GM12878 (cell line): ENCODE data around the gene PLA2G2C. TPM values are rescaled to one million over a fixed set of nuclear protein-coding genes. Genes with fewer than 3 reads are reported as not detected.

Experiments used
- CBX5 ChIP-seq: sonication (generic); IDR thresholded peaks from 2 replicates; pipeline ENCODE4 v1.6.1; 2016; ENCODE audit warnings: low read depth, moderate library complexity, mild to moderate bottlenecking, inconsistent platforms
- CHD4 ChIP-seq: fragments of 200-600 bp; sonication (generic); IDR thresholded peaks from 2 replicates; pipeline ENCODE4 v1.6.1; 2016; ENCODE audit warnings: mild to moderate bottlenecking
- CREM ChIP-seq: IDR thresholded peaks from 2 replicates; pipeline ENCODE4 v1.6.1; 2014; ENCODE audit warnings: antibody characterized with exemption, low read depth
- E2F8 ChIP-seq: fragments of 450-650 bp; IDR thresholded peaks from 2 replicates; pipeline ENCODE4 v1.6.1; 2018; ENCODE audit warnings: mild to moderate bottlenecking, low read depth, moderate library complexity; ENCODE audit not compliant: partially characterized antibody
- EP300 ChIP-seq, 2 experiments: fragments of 150-350 bp in 1 of 2; IDR thresholded peaks; 2 replicates each; pipeline ENCODE4 v1.6.1; 2011 to 2012; ENCODE audit warnings: low read depth in 2 of 2, low read length in 2 of 2, borderline replicate concordance in 1 of 2, improper control_type of control experiment in 1 of 2, inconsistent platforms in 1 of 2; ENCODE audit not compliant: control insufficient read depth in 1 of 2
- ETV6 ChIP-seq, 2 experiments: fragments of 450-650 bp in 1 of 2; IDR thresholded peaks in 1 of 2; conservative IDR thresholded peaks in 1 of 2; 2 replicates each; pipeline ENCODE4 v1.6.1; 2014; ENCODE audit warnings: antibody characterized with exemption in 1 of 2, borderline replicate concordance in 1 of 2, low read depth in 1 of 2, mild to moderate bottlenecking in 1 of 2, moderate library complexity in 1 of 2
- FOXM1 ChIP-seq: IDR thresholded peaks from 2 replicates; pipeline ENCODE4 v1.6.1; 2012; ENCODE audit warnings: low read depth, mild to moderate bottlenecking, inconsistent platforms, low read length, moderate library complexity
- HCFC1 ChIP-seq: fragments of 150-350 bp; IDR thresholded peaks from 2 replicates; pipeline ENCODE4 v1.6.1; 2014; ENCODE audit warnings: low read length
- IKZF1 ChIP-seq: fragments of 450-650 bp; conservative IDR thresholded peaks from 2 replicates; pipeline ENCODE4 v1.6.1; 2017; ENCODE audit warnings: antibody characterized with exemption, mild to moderate bottlenecking
- IRF4 ChIP-seq: IDR thresholded peaks from 2 replicates; pipeline ENCODE4 v1.6.1; 2011; ENCODE audit warnings: low read depth, low read length
- NFYB ChIP-seq: IDR thresholded peaks from 2 replicates; pipeline ENCODE4 v1.6.1; 2011; ENCODE audit warnings: low read depth, mild to moderate bottlenecking, low read length, improper control_type of control experiment, moderate library complexity; ENCODE audit not compliant: insufficient read depth
- PBX3 ChIP-seq: IDR thresholded peaks from 2 replicates; pipeline ENCODE4 v1.6.1; 2011; ENCODE audit warnings: mild to moderate bottlenecking, low read depth, low read length, moderate library complexity; ENCODE audit not compliant: insufficient replicate concordance
- PML ChIP-seq: IDR thresholded peaks from 2 replicates; pipeline ENCODE4 v1.6.1; 2012; ENCODE audit warnings: low read length, inconsistent platforms
- POLR2AphosphoS5 ChIP-seq: IDR thresholded peaks from 2 replicates; pipeline ENCODE4 v1.6.1; 2011; ENCODE audit warnings: mild to moderate bottlenecking, low read length, inconsistent platforms
- RAD51 ChIP-seq: fragments of 450-650 bp; IDR thresholded peaks from 2 replicates; pipeline ENCODE4 v1.6.1; 2016; ENCODE audit warnings: moderate library complexity, mild to moderate bottlenecking, inconsistent platforms
- SIN3A ChIP-seq: IDR thresholded peaks from 2 replicates; pipeline ENCODE4 v1.6.1; 2012; ENCODE audit warnings: low read depth, low read length, improper control_type of control experiment
- SP1 ChIP-seq: IDR thresholded peaks from one replicate; pipeline ENCODE4 v1.6.1; 2011; ENCODE audit warnings: low read depth, low read length
- SREBF1 ChIP-seq: IDR thresholded peaks from 2 replicates; pipeline ENCODE4 v1.6.1; 2012; ENCODE audit warnings: mild to moderate bottlenecking, low read length
- TBL1XR1 ChIP-seq: IDR thresholded peaks from 2 replicates; pipeline ENCODE4 v1.6.1; 2012; ENCODE audit warnings: low read depth, low read length, improper control_type of control experiment
- ZNF24 ChIP-seq: fragments of 450-650 bp; IDR thresholded peaks from 2 replicates; pipeline ENCODE4 v1.6.1; 2017; ENCODE audit warnings: antibody characterized with exemption, mild to moderate bottlenecking
- ZNF622 ChIP-seq: fragments of 450-650 bp; IDR thresholded peaks from 2 replicates; pipeline ENCODE4 v1.6.1; 2017; ENCODE audit warnings: mild to moderate bottlenecking, inconsistent platforms
- polyA plus RNA-seq, 11 experiments: library from polyadenylated mRNA; depleted of rRNA in 4 of 11; unstranded in 6 of 11; stranded (reverse) in 5 of 11; fragments of >200 nt; fragmentation: Nextera tagmentation in 4 of 11; fragmentation: Illumina TruSeq in 1 of 11; extraction: Ambion mirVana in 4 of 11; extraction: Trizol in 1 of 11; gene quantifications; 1 replicate in 1 of 11; 2 replicates in 10 of 11; pipeline versions ENCODE4 v1.2.1 to v1.2.3, GENCODE V29; 2011 to 2016; ENCODE audit warnings: inconsistent platforms in 2 of 11, missing spikeins in 2 of 11, low read depth in 1 of 11
- total RNA-seq, 4 experiments: library from RNA; depleted of rRNA in 3 of 4; stranded (reverse); fragments of >200 nt in 3 of 4; fragmentation: Illumina TruSeq in 1 of 4; extraction: Trizol in 1 of 4; gene quantifications; 2 replicates each; pipeline versions ENCODE4 v1.2.1 to v1.2.3, GENCODE V29; 2013 to 2021
- TF ChIP-seq, protein P1 (sequence below): fragments of 450-650 bp; IDR thresholded peaks from 2 replicates; pipeline ENCODE4 v1.6.1; 2014; ENCODE audit warnings: mild to moderate bottlenecking
- TF ChIP-seq, protein P2 (sequence below): IDR thresholded peaks from 2 replicates; pipeline ENCODE4 v1.6.1; 2011; ENCODE audit warnings: low read depth, low read length, improper control_type of control experiment, borderline replicate concordance
- TF ChIP-seq, protein P3 (sequence below): fragments of 150-350 bp; IDR thresholded peaks from 2 replicates; pipeline ENCODE4 v1.6.1; 2014; ENCODE audit warnings: mild to moderate bottlenecking, low read depth, low read length

Gene PLA2G2C
- total and polyA plus RNA-seq, 10 of the 15 experiments (the other 5 are each of a cell fraction or from before 2014, with no cell fraction given) = 0.05 TPM; not detected in 9

GRCh38 chr1:20126041-20126805 is 60.1 kb downstream of the PLA2G2C start (continued):
- TF ChIP-seq, protein P1, sequence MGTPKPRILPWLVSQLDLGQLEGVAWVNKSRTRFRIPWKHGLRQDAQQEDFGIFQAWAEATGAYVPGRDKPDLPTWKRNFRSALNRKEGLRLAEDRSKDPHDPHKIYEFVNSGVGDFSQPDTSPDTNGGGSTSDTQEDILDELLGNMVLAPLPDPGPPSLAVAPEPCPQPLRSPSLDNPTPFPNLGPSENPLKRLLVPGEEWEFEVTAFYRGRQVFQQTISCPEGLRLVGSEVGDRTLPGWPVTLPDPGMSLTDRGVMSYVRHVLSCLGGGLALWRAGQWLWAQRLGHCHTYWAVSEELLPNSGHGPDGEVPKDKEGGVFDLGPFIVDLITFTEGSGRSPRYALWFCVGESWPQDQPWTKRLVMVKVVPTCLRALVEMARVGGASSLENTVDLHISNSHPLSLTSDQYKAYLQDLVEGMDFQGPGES = no peak
- TF ChIP-seq EP300 (IDR thresholded peaks at IDR 0.05; ENCODE audit: borderline replicate concordance in 1 of 2, control insufficient read depth in 1 of 2, low read depth in 2 of 2, low read length in 2 of 2) (peak; percentile 81 to 86; a peak in 3 of 4 replicates), NFYB (no peak), SIN3A (no peak), HCFC1 (no peak), ZNF24 (no peak), FOXM1 (peak; percentile 47; the same call in 1 of the 2 replicates), E2F8 (no peak), SREBF1 (no peak), PBX3 (no peak), IKZF1 (peak; percentile 91), CHD4 (no peak), SP1 (no peak), RAD51 (peak; percentile 82), POLR2AphosphoS5 (no peak), CBX5 (no peak), ZNF622 (no peak), ETV6 (conservative IDR thresholded peaks at IDR 0.05 in 1 of 2, IDR thresholded peaks at IDR 0.05 in 1 of 2; ENCODE audit: borderline replicate concordance in 1 of 2, low read depth in 1 of 2) (peak in 1 of 2 experiments; percentile 13; a peak in 1 of 4 replicates), PML (no peak), CREM (peak; percentile 37; the same call in 1 of the 2 replicates), IRF4 (peak; percentile 86), TBL1XR1 (0 out of 2 replicates have a peak, but pooled peaks have one; percentile 51)
- TF ChIP-seq, protein P2, sequence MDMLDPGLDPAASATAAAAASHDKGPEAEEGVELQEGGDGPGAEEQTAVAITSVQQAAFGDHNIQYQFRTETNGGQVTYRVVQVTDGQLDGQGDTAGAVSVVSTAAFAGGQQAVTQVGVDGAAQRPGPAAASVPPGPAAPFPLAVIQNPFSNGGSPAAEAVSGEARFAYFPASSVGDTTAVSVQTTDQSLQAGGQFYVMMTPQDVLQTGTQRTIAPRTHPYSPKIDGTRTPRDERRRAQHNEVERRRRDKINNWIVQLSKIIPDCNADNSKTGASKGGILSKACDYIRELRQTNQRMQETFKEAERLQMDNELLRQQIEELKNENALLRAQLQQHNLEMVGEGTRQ = peak; percentile 38; the same call in 1 of the 2 replicates
- TF ChIP-seq, protein P3, sequence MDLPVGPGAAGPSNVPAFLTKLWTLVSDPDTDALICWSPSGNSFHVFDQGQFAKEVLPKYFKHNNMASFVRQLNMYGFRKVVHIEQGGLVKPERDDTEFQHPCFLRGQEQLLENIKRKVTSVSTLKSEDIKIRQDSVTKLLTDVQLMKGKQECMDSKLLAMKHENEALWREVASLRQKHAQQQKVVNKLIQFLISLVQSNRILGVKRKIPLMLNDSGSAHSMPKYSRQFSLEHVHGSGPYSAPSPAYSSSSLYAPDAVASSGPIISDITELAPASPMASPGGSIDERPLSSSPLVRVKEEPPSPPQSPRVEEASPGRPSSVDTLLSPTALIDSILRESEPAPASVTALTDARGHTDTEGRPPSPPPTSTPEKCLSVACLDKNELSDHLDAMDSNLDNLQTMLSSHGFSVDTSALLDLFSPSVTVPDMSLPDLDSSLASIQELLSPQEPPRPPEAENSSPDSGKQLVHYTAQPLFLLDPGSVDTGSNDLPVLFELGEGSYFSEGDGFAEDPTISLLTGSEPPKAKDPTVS = no peak
